Measurements from ENCODE around the gene CNPPD1. TPM values are rescaled to one million over a fixed set of nuclear protein-coding genes. Genes with fewer than 3 reads are reported as not detected.

The CNPPD1 gene
- total and polyA plus RNA-seq, 2 of the 8 experiments (the other 6 are each of a cell fraction or from before 2014, with no cell fraction given): 32.9 to 35.9 TPM

- TF ChIP-seq, protein P1, sequence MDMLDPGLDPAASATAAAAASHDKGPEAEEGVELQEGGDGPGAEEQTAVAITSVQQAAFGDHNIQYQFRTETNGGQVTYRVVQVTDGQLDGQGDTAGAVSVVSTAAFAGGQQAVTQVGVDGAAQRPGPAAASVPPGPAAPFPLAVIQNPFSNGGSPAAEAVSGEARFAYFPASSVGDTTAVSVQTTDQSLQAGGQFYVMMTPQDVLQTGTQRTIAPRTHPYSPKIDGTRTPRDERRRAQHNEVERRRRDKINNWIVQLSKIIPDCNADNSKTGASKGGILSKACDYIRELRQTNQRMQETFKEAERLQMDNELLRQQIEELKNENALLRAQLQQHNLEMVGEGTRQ (IDR thresholded peaks at IDR 0.05; ENCODE audit: low read length): peak; percentile 21; the same call in 1 of the 2 replicates
- TF ChIP-seq BACH1 (IDR thresholded peaks at IDR 0.05; ENCODE audit: low read length): no peak
Observed at GRCh38 chr2:219171231-219171651, 5.5 kb downstream of the CNPPD1 start (continued).

Data from H1 (cell line).